GM12878 (cell line): ENCODE results near the gene TRAF3. TPM values are rescaled to one million over a fixed set of nuclear protein-coding genes. Genes with fewer than 3 reads are reported as not detected.

Source experiments
- BCL11A ChIP-seq: IDR thresholded peaks from 2 replicates; pipeline ENCODE4 v1.6.1; 2011; ENCODE audit warnings: low read depth, low read length
- HCFC1 ChIP-seq: fragments of 150-350 bp; IDR thresholded peaks from 2 replicates; pipeline ENCODE4 v1.6.1; 2014; ENCODE audit warnings: low read length
- HDAC6 ChIP-seq: fragments of 200-600 bp; sonication (generic); IDR thresholded peaks from one replicate; pipeline ENCODE4 v1.8.0; 2017; ENCODE audit warnings: antibody characterized with exemption; ENCODE audit not compliant: unreplicated experiment
- HDGF ChIP-seq: fragments of 450-650 bp; IDR thresholded peaks from 2 replicates; pipeline ENCODE4 v1.6.1; 2016; ENCODE audit warnings: antibody characterized with exemption
- MTA2 ChIP-seq: fragments of 450-650 bp; IDR thresholded peaks from 2 replicates; pipeline ENCODE4 v1.6.1; 2016; ENCODE audit warnings: low read depth, mild to moderate bottlenecking, moderate library complexity
- MYB ChIP-seq: fragments of 150-350 bp; IDR thresholded peaks from 2 replicates; pipeline ENCODE4 v1.6.1; 2014; ENCODE audit warnings: mild to moderate bottlenecking, low read depth, low read length, borderline replicate concordance
- MYC ChIP-seq: IDR thresholded peaks from 2 replicates; pipeline ENCODE4 v1.6.1; 2011; ENCODE audit warnings: mild to moderate bottlenecking, low read length, moderate library complexity, inconsistent platforms; ENCODE audit not compliant: insufficient read depth, insufficient replicate concordance, insufficient read length, severe bottlenecking
- NFIC ChIP-seq: IDR thresholded peaks from 2 replicates; pipeline ENCODE4 v1.6.1; 2012; ENCODE audit warnings: low read depth, mild to moderate bottlenecking, inconsistent platforms, low read length, moderate library complexity
- NKRF ChIP-seq: fragments of 450-650 bp; conservative IDR thresholded peaks from 2 replicates; pipeline ENCODE4 v1.6.1; 2017; ENCODE audit warnings: mild to moderate bottlenecking, moderate library complexity
- TCF3 ChIP-seq: IDR thresholded peaks from 2 replicates; pipeline ENCODE4 v1.6.1; 2012; ENCODE audit warnings: low read depth, mild to moderate bottlenecking, low read length, borderline replicate concordance; ENCODE audit not compliant: insufficient read depth
- WRNIP1 ChIP-seq: IDR thresholded peaks from 2 replicates; pipeline ENCODE4 v1.6.1; 2011; ENCODE audit warnings: low read depth, low read length, improper control_type of control experiment, borderline replicate concordance
- ZBTB11 ChIP-seq: fragments of 450-650 bp; formaldehyde crosslinking; IDR thresholded peaks from 2 replicates; pipeline ENCODE4 v1.5.0; 2022; ENCODE audit warnings: mild to moderate bottlenecking, missing genetic modification characterization
- ZZZ3 ChIP-seq: IDR thresholded peaks from 2 replicates; pipeline ENCODE4 v1.6.1; 2011; ENCODE audit warnings: low read depth; ENCODE audit not compliant: control insufficient read depth, insufficient read length
- polyA plus RNA-seq, 11 experiments: library from polyadenylated mRNA; depleted of rRNA in 4 of 11; unstranded in 6 of 11; stranded (reverse) in 5 of 11; fragments of >200 nt; fragmentation: Nextera tagmentation in 4 of 11; fragmentation: Illumina TruSeq in 1 of 11; extraction: Ambion mirVana in 4 of 11; extraction: Trizol in 1 of 11; gene quantifications; 1 replicate in 1 of 11; 2 replicates in 10 of 11; pipeline versions ENCODE4 v1.2.1 to v1.2.3, GENCODE V29; 2011 to 2016; ENCODE audit warnings: inconsistent platforms in 2 of 11, missing spikeins in 2 of 11, low read depth in 1 of 11
- total RNA-seq, 4 experiments: library from RNA; depleted of rRNA in 3 of 4; stranded (reverse); fragments of >200 nt in 3 of 4; fragmentation: Illumina TruSeq in 1 of 4; extraction: Trizol in 1 of 4; gene quantifications; 2 replicates each; pipeline versions ENCODE4 v1.2.1 to v1.2.3, GENCODE V29; 2013 to 2021
- TF ChIP-seq, protein P1 (sequence below): fragments of 450-650 bp; IDR thresholded peaks from 2 replicates; pipeline ENCODE4 v1.6.1; 2017; ENCODE audit warnings: antibody characterized with exemption, mild to moderate bottlenecking, moderate library complexity
- TF ChIP-seq, protein P2 (sequence below): fragments of 450-650 bp; formaldehyde crosslinking; IDR thresholded peaks from 2 replicates; pipeline ENCODE4 v1.4.0; 2020; ENCODE audit warnings: mild to moderate bottlenecking, moderate library complexity
- TF ChIP-seq, protein P3 (sequence below): fragments of 450-650 bp; IDR thresholded peaks from 2 replicates; pipeline ENCODE4 v1.6.1; 2017; ENCODE audit warnings: low read depth, mild to moderate bottlenecking, moderate library complexity

The TRAF3 gene
- total and polyA plus RNA-seq, 10 of the 15 experiments (the other 5 are each of a cell fraction or from before 2014, with no cell fraction given) = 3.0 to 70.1 (median 36.5) TPM

- no peak for TF ChIP-seq ZBTB11 (CRISPR knock-in tag)
- TF ChIP-seq MYB = no peak
- TF ChIP-seq, protein P1, sequence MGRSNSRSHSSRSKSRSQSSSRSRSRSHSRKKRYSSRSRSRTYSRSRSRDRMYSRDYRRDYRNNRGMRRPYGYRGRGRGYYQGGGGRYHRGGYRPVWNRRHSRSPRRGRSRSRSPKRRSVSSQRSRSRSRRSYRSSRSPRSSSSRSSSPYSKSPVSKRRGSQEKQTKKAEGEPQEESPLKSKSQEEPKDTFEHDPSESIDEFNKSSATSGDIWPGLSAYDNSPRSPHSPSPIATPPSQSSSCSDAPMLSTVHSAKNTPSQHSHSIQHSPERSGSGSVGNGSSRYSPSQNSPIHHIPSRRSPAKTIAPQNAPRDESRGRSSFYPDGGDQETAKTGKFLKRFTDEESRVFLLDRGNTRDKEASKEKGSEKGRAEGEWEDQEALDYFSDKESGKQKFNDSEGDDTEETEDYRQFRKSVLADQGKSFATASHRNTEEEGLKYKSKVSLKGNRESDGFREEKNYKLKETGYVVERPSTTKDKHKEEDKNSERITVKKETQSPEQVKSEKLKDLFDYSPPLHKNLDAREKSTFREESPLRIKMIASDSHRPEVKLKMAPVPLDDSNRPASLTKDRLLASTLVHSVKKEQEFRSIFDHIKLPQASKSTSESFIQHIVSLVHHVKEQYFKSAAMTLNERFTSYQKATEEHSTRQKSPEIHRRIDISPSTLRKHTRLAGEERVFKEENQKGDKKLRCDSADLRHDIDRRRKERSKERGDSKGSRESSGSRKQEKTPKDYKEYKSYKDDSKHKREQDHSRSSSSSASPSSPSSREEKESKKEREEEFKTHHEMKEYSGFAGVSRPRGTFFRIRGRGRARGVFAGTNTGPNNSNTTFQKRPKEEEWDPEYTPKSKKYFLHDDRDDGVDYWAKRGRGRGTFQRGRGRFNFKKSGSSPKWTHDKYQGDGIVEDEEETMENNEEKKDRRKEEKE = no peak
- TF ChIP-seq MYC = no peak
- TF ChIP-seq MTA2 = peak; percentile 80
- no peak for TF ChIP-seq HDAC6
- TF ChIP-seq ZZZ3 = no peak
- TF ChIP-seq, protein P2, sequence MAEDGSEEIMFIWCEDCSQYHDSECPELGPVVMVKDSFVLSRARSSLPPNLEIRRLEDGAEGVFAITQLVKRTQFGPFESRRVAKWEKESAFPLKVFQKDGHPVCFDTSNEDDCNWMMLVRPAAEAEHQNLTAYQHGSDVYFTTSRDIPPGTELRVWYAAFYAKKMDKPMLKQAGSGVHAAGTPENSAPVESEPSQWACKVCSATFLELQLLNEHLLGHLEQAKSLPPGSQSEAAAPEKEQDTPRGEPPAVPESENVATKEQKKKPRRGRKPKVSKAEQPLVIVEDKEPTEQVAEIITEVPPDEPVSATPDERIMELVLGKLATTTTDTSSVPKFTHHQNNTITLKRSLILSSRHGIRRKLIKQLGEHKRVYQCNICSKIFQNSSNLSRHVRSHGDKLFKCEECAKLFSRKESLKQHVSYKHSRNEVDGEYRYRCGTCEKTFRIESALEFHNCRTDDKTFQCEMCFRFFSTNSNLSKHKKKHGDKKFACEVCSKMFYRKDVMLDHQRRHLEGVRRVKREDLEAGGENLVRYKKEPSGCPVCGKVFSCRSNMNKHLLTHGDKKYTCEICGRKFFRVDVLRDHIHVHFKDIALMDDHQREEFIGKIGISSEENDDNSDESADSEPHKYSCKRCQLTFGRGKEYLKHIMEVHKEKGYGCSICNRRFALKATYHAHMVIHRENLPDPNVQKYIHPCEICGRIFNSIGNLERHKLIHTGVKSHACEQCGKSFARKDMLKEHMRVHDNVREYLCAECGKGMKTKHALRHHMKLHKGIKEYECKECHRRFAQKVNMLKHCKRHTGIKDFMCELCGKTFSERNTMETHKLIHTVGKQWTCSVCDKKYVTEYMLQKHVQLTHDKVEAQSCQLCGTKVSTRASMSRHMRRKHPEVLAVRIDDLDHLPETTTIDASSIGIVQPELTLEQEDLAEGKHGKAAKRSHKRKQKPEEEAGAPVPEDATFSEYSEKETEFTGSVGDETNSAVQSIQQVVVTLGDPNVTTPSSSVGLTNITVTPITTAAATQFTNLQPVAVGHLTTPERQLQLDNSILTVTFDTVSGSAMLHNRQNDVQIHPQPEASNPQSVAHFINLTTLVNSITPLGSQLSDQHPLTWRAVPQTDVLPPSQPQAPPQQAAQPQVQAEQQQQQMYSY (CRISPR knock-in tag) = no peak
- no peak for TF ChIP-seq HCFC1
- no peak; the same call in 1 of the 2 replicates for TF ChIP-seq TCF3
- peak; percentile 90 for TF ChIP-seq NFIC
- TF ChIP-seq WRNIP1 = no peak
- no peak for TF ChIP-seq HDGF
- TF ChIP-seq, protein P3, sequence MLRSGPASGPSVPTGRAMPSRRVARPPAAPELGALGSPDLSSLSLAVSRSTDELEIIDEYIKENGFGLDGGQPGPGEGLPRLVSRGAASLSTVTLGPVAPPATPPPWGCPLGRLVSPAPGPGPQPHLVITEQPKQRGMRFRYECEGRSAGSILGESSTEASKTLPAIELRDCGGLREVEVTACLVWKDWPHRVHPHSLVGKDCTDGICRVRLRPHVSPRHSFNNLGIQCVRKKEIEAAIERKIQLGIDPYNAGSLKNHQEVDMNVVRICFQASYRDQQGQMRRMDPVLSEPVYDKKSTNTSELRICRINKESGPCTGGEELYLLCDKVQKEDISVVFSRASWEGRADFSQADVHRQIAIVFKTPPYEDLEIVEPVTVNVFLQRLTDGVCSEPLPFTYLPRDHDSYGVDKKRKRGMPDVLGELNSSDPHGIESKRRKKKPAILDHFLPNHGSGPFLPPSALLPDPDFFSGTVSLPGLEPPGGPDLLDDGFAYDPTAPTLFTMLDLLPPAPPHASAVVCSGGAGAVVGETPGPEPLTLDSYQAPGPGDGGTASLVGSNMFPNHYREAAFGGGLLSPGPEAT = peak; percentile 96
- no peak for TF ChIP-seq NKRF
- TF ChIP-seq BCL11A = no peak; the same call in 1 of the 2 replicates
Measured at GRCh38 chr14:102764220-102764671, 13.0 kb upstream of the TRAF3 start (continued).
